KMS-11 (cell line): ENCODE data around the gene AGAP2.

Experiments used
- H2AFZ ChIP-seq: fragments of 200-600 bp; sonication (generic); 2 replicates; pipeline ENCODE4 v1.6.1; 2016; ENCODE audit warnings: antibody characterized with exemption, mixed run types, low read depth
- H3K27ac ChIP-seq: fragments of 200-600 bp; sonication (generic); 2 replicates; pipeline ENCODE4 v1.6.1; 2016; ENCODE audit warnings: mild to moderate bottlenecking, mixed run types
- H3K27me3 ChIP-seq: fragments of 200-600 bp; sonication (generic); 2 replicates; pipeline ENCODE4 v1.6.1; 2017; ENCODE audit warnings: mild to moderate bottlenecking, low read depth, mixed run types, moderate library complexity; ENCODE audit not compliant: insufficient read depth
- H3K36me3 ChIP-seq: fragments of 200-600 bp; sonication (generic); 2 replicates; pipeline ENCODE4 v1.6.1; 2017; ENCODE audit warnings: mild to moderate bottlenecking, mixed run types; ENCODE audit not compliant: insufficient read depth
- H3K4me1 ChIP-seq: fragments of 200-600 bp; sonication (generic); 2 replicates; pipeline ENCODE4 v1.6.1; 2016; ENCODE audit warnings: mild to moderate bottlenecking, low read depth, mixed run types; ENCODE audit not compliant: poor library complexity, severe bottlenecking
- H3K4me2 ChIP-seq: fragments of 200-600 bp; sonication (generic); 2 replicates; pipeline ENCODE4 v1.7.0; 2016; ENCODE audit warnings: mild to moderate bottlenecking, mixed run types
- H3K4me3 ChIP-seq: fragments of 200-600 bp; sonication (generic); IDR thresholded peaks from 2 replicates; pipeline ENCODE4 v1.6.1; 2017; ENCODE audit warnings: low read depth, low read length, mixed read lengths; ENCODE audit not compliant: insufficient read depth
- H3K79me2 ChIP-seq: fragments of 200-600 bp; sonication (generic); 2 replicates; pipeline ENCODE4 v1.6.1; 2016; ENCODE audit warnings: low read depth, mixed run types; ENCODE audit not compliant: insufficient read depth
- H3K9ac ChIP-seq: fragments of 200-600 bp; sonication (generic); 2 replicates; pipeline ENCODE4 v1.6.1; 2016; ENCODE audit warnings: mild to moderate bottlenecking, mixed run types
- H4K20me1 ChIP-seq: fragments of 200-600 bp; sonication (generic); 2 replicates; pipeline ENCODE4 v1.6.1; 2016; ENCODE audit warnings: mild to moderate bottlenecking, mixed run types; ENCODE audit not compliant: insufficient read depth
- CTCF ChIP-seq: fragments of 200-600 bp; sonication (generic); conservative IDR thresholded peaks from 2 replicates; pipeline ENCODE4 v1.6.1; 2017; ENCODE audit warnings: low read depth, mild to moderate bottlenecking, antibody characterized with exemption, low read length, moderate library complexity, mixed read lengths

Gene AGAP2

GRCh38 chr12:57754411-57755193 lies 16.1 kb upstream of the AGAP2 start, which contains the start of gene MARCHF9:
MARCHF9 (plus strand) TSS chr12:57755103; CDS start chr12:57755529, 426 bp downstream.
- no peak within 1 kb of the TSS for H3K27ac ChIP-seq
- TF ChIP-seq CTCF: no peak
- peak within 1 kb of the TSS; percentile 38; the same call in 1 of the 2 replicates for H2AFZ ChIP-seq
- H3K27me3 ChIP-seq: no peaks in the 10 kb centered on the region
- H3K9ac ChIP-seq: peak within 1 kb of the TSS; percentile 8; the same call in 1 of the 2 replicates
- H3K36me3 ChIP-seq: peaks cover 10% of the 10 kb centered on the region; the same call in 1 of the 2 replicates
- peaks cover 42% of the 10 kb centered on the region for H3K4me1 ChIP-seq
- peaks cover 29% of the 10 kb centered on the region for H3K79me2 ChIP-seq
- H3K4me2 ChIP-seq: peak within 1 kb of the TSS; percentile 93
- no peaks in the 10 kb centered on the region for H4K20me1 ChIP-seq
- H3K4me3 ChIP-seq: peak within 1 kb of the TSS; percentile 43

GRCh38 chr12:57753756-57754337 lies 15.3 kb upstream of the AGAP2 start:
- H3K4me1 ChIP-seq: peaks cover 42% of the 10 kb centered on the region
- no peak overlapping the region for H3K4me3 ChIP-seq
- no peak overlapping the region for H3K27ac ChIP-seq
- peaks cover 36% of the 10 kb centered on the region for H3K79me2 ChIP-seq
- peak overlapping the region; percentile 80 for H3K4me2 ChIP-seq
- no peak for TF ChIP-seq CTCF
- peaks cover 17% of the 10 kb centered on the region; the same call in 1 of the 2 replicates for H3K36me3 ChIP-seq
- no peaks in the 10 kb centered on the region for H3K27me3 ChIP-seq
- no peak overlapping the region for H3K9ac ChIP-seq
- no peaks in the 10 kb centered on the region for H4K20me1 ChIP-seq
- peak overlapping the region; percentile 38; the same call in 1 of the 2 replicates for H2AFZ ChIP-seq

GRCh38 chr12:57752668-57753000 lies 14.1 kb upstream of the AGAP2 start:
- H3K79me2 ChIP-seq: peaks cover 41% of the 10 kb centered on the region
- peak overlapping the region; percentile 6; the same call in 1 of the 2 replicates for H3K9ac ChIP-seq
- H3K36me3 ChIP-seq: peaks cover 28% of the 10 kb centered on the region
- peak overlapping the region; percentile 36; the same call in 1 of the 2 replicates for H3K27ac ChIP-seq
- H2AFZ ChIP-seq: peak overlapping the region; percentile 52
- H3K4me2 ChIP-seq: peak overlapping the region; percentile 80
- H3K4me1 ChIP-seq: peaks cover 42% of the 10 kb centered on the region
- no peak overlapping the region for H3K4me3 ChIP-seq
- no peak for TF ChIP-seq CTCF
- no peaks in the 10 kb centered on the region for H4K20me1 ChIP-seq
- no peaks in the 10 kb centered on the region for H3K27me3 ChIP-seq

GRCh38 chr12:57751788-57752667 lies 13.5 kb upstream of the AGAP2 start, which contains the start of gene CDK4:
CDK4 (minus strand) TSS chr12:57752310; CDS start chr12:57751717, 593 bp downstream.
- peaks cover 42% of the 10 kb centered on the region for H3K4me1 ChIP-seq
- peak within 1 kb of the TSS; percentile 64 for H3K27ac ChIP-seq
- peak within 1 kb of the TSS; percentile 88 for H3K4me2 ChIP-seq
- no peaks in the 10 kb centered on the region for H3K27me3 ChIP-seq
- H2AFZ ChIP-seq: peak within 1 kb of the TSS; percentile 52
- H3K36me3 ChIP-seq: peaks cover 28% of the 10 kb centered on the region
- peak within 1 kb of the TSS; percentile 90 for H3K9ac ChIP-seq
- TF ChIP-seq CTCF: no peak
- peak within 1 kb of the TSS; percentile 71 for H3K4me3 ChIP-seq
- peaks cover 41% of the 10 kb centered on the region for H3K79me2 ChIP-seq
- no peaks in the 10 kb centered on the region for H4K20me1 ChIP-seq
